ENCODE results near the gene LINS1.

Gene LINS1

GRCh38 chr15:100524326-100524725 is 77.7 kb downstream of the LINS1 start:
- no peak for TF ChIP-seq CTCF (IDR thresholded peaks at IDR 0.05)
- Histone ChIP-seq H3K4me3 (no peak overlapping the region), H3K9me3 (no peaks in the 10 kb centered on the region), H3K36me3 (no peaks in the 10 kb centered on the region), H3K27ac (no peak overlapping the region), H3K27me3 (no peaks in the 10 kb centered on the region), H3K4me1 (peaks cover 0 to 18% (median 7%) of the 10 kb centered on the region in 4 donors)
- intact Hi-C loops (cut with DNase I; ENCODE audit: low total_unique reads), result no loop called here
- DNase-seq, result no peak

GRCh38 chr15:100521907-100522306 is 80.1 kb downstream of the LINS1 start:
- no peak for DNase-seq
- Histone ChIP-seq H3K4me1 (peaks cover 0 to 21% (median 10%) of the 10 kb centered on the region in 4 donors), H3K27me3 (no peaks in the 10 kb centered on the region), H3K27ac (no peak overlapping the region), H3K4me3 (no peak overlapping the region), H3K9me3 (no peaks in the 10 kb centered on the region), H3K36me3 (no peaks in the 10 kb centered on the region)
- intact Hi-C loops (cut with DNase I; ENCODE audit: low total_unique reads), result no loop called here
- TF ChIP-seq CTCF (IDR thresholded peaks at IDR 0.05), result no peak

GRCh38 chr15:100520132-100520921 is 81.7 kb downstream of the LINS1 start:
- intact Hi-C loops (cut with DNase I; ENCODE audit: low total_unique reads), result no loop called here
- Histone ChIP-seq H3K4me3 (no peak overlapping the region), H3K27ac (no peak overlapping the region), H3K9me3 (no peaks in the 10 kb centered on the region), H3K36me3 (no peaks in the 10 kb centered on the region), H3K27me3 (no peaks in the 10 kb centered on the region), H3K4me1 (peaks cover 0 to 10% (median 3%) of the 10 kb centered on the region in 4 donors)
- TF ChIP-seq CTCF (IDR thresholded peaks at IDR 0.05), result no peak
- no peak for DNase-seq

- Histone ChIP-seq H3K4me3 (no peak overlapping the region), H3K4me1 (peaks cover 0 to 10% (median 3%) of the 10 kb centered on the region in 4 donors), H3K27me3 (no peaks in the 10 kb centered on the region), H3K27ac (no peak overlapping the region), H3K36me3 (no peaks in the 10 kb centered on the region), H3K9me3 (no peaks in the 10 kb centered on the region)
- no peak for DNase-seq
- intact Hi-C loops (cut with DNase I; ENCODE audit: low total_unique reads), result no loop called here
- no peak for TF ChIP-seq CTCF (IDR thresholded peaks at IDR 0.05)
Measured at GRCh38 chr15:100517846-100518245, 84.1 kb downstream of the LINS1 start.
